Stimulated activated CD4-positive, alpha-beta T cell treated with anti-CD3 and anti-CD28 coated beads, Interleukin-1b, Interleukin-23, amount 100 ng/mL, for 24 hours (primary cell): ENCODE data around the gene BPIFA1.

Source experiments
- DNase-seq, 4 experiments: peaks; one replicate each; pipeline ENCODE4 v3.0.0-alpha.2; 2020; ENCODE audit warnings: low read depth in 4 of 4, low spot score in 1 of 4

The BPIFA1 gene

DNA sequence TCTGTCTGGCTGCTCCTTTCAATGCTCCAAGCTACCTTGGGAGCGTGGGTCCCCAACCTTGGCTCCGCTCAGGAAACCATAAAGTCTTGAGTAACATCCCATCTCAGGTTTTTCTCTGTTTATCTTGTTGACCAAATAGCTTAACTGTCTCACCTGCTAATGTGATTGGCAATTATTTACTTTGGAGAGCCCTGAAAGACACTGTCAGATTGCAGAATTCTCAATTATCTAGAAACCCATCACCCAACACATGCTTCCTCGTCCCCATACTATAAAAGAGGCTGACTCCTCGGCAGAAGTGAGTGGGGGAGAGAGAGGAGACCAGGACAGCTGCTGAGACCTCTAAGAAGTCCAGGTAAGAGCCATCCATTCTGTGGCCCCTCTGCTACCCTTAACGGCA lies at the start of gene BPIFA1:
BPIFA1 (plus strand) TSS at position 301 of the 400 bp plus-strand sequence. CDS start 1,716 bp downstream, outside the sequence.
- no peak for DNase-seq

- no peak for DNase-seq
Observed at GRCh38 chr20:33187491-33187890, 48.3 kb upstream of the BPIFA1 start.

- DNase-seq, result no peak
Observed at GRCh38 chr20:33188421-33188820, 47.4 kb upstream of the BPIFA1 start.

GRCh38 chr20:33191484-33191883 lies 44.3 kb upstream of the BPIFA1 start:
- DNase-seq, result no peak

GRCh38 chr20:33191955-33192354 lies 43.8 kb upstream of the BPIFA1 start:
- DNase-seq, result no peak

DNA sequence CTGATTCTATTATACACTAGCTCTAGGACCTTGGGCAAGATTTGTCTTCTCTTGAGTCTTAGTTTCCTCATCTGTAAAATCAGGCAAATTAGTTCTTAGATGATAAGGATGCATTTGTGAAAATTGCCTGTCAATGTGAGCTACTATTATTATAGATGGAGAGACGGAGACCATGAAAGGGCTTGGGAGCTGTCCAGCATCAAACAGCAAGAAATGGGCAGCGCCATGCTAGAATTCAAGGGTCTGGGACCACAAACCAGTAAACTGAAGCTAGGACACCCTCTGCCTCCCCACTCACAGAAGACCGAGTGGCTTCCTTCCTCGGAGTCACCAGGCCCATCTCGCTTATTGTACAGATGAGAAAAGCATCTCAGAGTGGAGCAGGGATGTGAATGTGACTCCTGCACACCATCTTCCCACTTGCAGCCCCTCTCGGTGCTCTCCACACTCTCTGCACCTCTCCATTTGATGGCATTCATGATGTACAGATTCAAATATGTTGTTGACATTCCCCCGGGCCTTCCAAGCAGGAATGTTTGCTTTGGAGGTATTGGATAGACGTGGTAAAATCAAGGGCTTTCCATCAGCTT lies 42.8 kb upstream of the BPIFA1 start:
- no peak for DNase-seq

DNA sequence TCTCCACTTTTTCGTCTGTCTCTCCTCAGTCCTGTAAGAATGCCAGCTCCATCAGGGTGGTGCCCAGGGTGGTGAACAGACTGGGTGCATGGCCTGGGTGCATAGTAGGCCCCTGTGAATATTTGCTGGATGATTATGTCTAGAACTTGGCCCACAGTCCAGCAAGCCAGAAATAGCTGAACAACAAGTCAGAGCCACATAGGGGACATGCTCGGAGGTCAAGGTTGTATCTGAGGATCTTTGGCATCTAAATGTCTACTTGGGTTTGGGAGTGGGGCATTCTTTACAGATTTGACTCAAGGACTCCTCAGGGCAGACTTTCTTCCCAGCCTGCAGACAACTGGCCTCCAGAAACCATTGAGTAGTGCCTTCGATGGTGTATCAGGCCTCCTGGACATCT lies 36.8 kb upstream of the BPIFA1 start:
- no peak for DNase-seq

GRCh38 chr20:33202451-33202850 lies 33.3 kb upstream of the BPIFA1 start:
- no peak for DNase-seq

GRCh38 chr20:33203444-33203843 lies 32.4 kb upstream of the BPIFA1 start:
- no peak for DNase-seq

DNA sequence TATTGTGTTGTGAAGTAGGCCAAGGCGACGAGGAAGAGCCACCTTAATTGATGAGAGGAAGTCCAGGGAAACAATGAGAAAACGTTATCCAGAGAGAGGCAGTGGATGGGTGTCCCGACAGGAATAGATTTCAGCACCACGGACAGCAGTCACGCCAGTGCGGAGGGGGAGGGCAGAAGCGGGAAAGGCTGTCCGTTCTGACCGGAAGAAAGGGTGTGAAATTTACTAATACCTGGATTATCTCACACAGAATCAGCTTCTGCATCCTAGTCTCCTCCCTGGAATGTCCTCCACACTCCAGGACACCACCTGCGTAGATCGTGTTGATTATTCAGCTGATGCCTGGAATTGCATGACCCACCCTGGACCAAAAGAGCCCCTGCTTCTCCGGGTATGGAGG lies 26.0 kb upstream of the BPIFA1 start:
- DNase-seq, result peak in 3 of 4 experiments; percentile 2 to 10 (median 6)

DNA sequence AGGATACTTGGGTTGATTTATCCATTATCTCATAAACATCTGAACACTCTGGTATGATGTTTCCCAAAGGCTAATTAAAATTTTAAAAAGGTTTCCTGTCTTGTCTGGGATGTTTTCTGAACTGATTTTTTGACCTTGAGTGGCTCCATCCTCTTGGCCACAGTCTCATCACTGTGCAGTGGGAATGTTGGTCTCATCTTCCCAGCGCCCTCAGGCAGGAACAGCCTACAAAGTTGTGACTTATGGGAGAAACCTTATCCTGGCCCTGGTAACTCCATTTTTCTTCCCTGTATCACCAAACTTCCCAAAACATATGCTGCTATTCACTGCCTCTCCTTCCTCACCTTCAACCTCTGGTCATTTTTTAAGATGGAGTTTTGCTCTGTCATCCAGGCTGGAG lies 25.4 kb upstream of the BPIFA1 start:
- no peak for DNase-seq

DNA sequence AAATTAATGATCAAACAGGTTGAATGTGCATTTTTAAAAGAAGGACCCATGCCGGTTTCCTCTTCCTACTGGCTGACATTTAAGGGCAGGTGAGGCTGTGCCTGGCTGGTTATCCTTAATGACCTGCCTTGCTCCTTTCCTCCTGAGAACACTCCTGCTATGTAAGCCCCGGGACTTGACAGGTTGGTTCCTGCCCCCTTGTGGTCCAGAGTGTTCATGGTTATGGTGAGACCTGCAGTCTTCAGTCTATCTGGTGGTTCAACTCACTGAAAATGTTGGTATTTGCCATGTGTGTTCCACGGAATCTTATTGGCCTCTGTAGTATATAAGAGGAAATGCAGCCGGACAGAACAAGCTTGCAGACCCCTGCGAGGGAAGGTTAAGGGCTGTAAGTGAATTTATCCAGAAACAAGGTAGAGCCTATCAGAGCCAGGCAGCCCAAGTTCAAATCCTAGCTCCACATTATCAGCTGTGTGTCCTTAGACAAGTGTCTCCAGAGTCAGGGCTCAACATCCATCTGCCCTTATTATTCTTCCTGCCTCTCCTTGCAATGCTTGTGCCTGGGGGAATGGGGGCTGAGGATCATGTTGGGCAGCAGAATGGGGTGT lies 23.9 kb upstream of the BPIFA1 start:
- DNase-seq, result peak in 1 of 4 experiments; percentile 2

- no peak for DNase-seq
Observed at GRCh38 chr20:33217052-33217451, 18.7 kb upstream of the BPIFA1 start, which contains the start of gene BPIFA3. Gene BPIFA3, plus strand, starts transcription at chr20:33217352. Its CDS starts 185 bp downstream, at chr20:33217537.

DNA sequence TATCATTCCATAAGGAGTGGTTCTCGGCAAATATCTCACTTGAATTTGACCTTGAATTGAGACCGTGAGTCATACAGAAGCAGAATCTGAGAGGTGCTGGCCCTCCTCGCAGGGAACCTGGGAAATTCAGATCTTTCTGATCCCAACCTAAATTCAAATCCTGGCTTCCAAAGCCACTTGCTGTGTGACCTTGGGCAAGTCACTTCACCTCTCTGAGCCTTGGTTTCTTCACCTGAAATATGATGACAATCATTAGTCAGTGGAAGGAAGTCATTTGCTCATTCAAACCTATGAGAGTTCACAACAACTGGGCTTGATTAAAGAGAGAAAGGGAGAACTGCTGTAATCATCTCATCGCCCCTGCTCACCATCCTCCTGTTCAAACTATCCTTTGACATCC lies 11.4 kb upstream of the BPIFA1 start:
- DNase-seq, result no peak

DNA sequence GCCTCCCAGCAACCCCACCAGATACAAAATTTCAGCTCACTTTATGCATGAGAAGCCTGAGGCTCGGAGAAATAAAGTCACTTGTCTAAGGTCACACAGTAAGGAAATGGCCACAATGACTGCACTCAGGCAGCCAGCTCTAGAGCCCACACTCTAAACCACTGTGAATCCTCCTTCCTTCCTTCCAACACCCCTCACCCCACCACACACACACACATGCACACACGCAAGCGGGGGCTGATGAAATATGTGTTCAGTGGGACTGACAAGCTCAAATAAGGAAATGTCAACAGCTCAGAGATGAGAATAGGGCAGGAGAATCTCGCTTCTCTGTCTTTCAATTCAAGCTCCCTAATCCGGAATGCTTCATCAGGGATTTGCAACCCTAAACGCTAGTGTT lies 6.0 kb upstream of the BPIFA1 start:
- no peak for DNase-seq

GRCh38 chr20:33231237-33231636 lies 4.6 kb upstream of the BPIFA1 start:
- no peak for DNase-seq

- no peak for DNase-seq
Observed at GRCh38 chr20:33232486-33233072, 3.2 kb upstream of the BPIFA1 start.

DNA sequence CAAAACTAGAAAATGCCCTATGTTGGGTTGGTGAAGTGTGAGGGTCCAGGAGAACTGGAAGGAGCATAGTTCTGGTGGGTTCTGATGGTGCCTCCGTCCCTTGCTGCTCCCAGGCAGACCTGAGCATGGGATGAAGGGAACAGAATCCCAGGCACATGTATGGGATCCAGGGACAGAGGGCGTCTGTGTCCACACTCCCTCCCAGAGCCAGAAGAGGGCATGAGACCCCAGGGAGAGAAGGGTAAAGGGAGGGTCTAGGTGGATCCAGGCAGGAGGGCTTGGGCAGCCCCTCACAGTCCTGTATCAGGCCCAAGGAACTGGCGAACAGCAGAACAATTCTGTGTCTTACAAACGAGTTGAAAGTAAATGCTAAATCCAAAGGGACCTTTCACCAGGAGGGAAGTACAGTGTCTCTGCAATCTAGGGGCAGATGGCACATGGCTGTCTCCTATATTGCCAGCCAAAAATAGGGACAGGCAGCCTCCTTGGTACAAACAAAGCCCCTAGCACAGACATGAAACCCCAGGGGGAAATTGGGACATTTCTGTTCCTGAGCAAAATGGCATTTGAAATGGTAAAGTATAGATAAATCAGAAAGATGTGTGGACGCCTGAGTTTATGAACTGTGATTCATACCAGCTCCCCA lies 2.5 kb upstream of the BPIFA1 start:
- no peak for DNase-seq

- DNase-seq, result no peak
Observed at GRCh38 chr20:33234050-33234449, 1.7 kb upstream of the BPIFA1 start.

GRCh38 chr20:33236351-33236750 lies 555 bp downstream of the BPIFA1 start:
- DNase-seq, result no peak

DNA sequence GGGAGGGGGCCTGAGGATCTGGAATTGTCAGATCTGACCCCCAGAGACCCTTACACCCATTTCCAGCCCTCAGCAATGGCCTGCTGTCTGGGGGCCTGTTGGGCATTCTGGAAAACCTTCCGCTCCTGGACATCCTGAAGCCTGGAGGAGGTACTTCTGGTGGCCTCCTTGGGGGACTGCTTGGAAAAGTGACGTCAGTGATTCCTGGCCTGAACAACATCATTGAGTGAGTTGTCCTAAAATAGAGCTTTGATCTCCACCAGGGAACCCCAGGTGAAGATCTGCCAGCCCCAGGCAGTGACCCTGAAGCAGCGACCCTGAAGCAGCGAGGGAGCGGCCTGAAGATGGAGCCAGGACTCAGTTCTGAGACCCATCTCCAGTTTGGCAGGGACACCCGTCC lies 2.2 kb downstream of the BPIFA1 start:
- DNase-seq, result no peak

- no peak for DNase-seq
Observed at GRCh38 chr20:33239418-33239817, 3.6 kb downstream of the BPIFA1 start.
